GM18526 (cell line): ENCODE data around the gene ADAD2.

Source experiments
- POLR2A ChIP-seq: IDR thresholded peaks from 3 replicates; pipeline ENCODE4 v1.6.1; 2011; ENCODE audit not compliant: insufficient read length; ENCODE audit errors: extremely low read depth

The ADAD2 gene

GRCh38 chr16:84183911-84184591 is 6.9 kb upstream of the ADAD2 start:
- no peak for TF ChIP-seq POLR2A

GRCh38 chr16:84184775-84185174 is 6.2 kb upstream of the ADAD2 start:
- TF ChIP-seq POLR2A, result no peak

- peak; percentile 91 for TF ChIP-seq POLR2A
Measured at GRCh38 chr16:84186685-84187437, 4.1 kb upstream of the ADAD2 start, which contains the start of gene TAF1C. Gene TAF1C (minus strand): TSS chr16:84187057. CDS start chr16:84184988, 2,069 bp downstream.

- TF ChIP-seq POLR2A, result no peak
Measured at GRCh38 chr16:84191466-84191865, 509 bp downstream of the ADAD2 start.

GRCh38 chr16:84193480-84193879 is 2.5 kb downstream of the ADAD2 start:
- TF ChIP-seq POLR2A, result no peak

GRCh38 chr16:84194018-84194417 is 3.1 kb downstream of the ADAD2 start:
- no peak for TF ChIP-seq POLR2A

- no peak for TF ChIP-seq POLR2A
Measured at GRCh38 chr16:84194470-84195200, 3.7 kb downstream of the ADAD2 start.

GRCh38 chr16:84195201-84196093 is 4.5 kb downstream of the ADAD2 start:
- TF ChIP-seq POLR2A, result no peak

- no peak for TF ChIP-seq POLR2A
Measured at GRCh38 chr16:84196101-84196500, 5.1 kb downstream of the ADAD2 start.

GRCh38 chr16:84196727-84197394 is 5.9 kb downstream of the ADAD2 start:
- TF ChIP-seq POLR2A, result no peak

GRCh38 chr16:84197466-84198128 is 6.6 kb downstream of the ADAD2 start:
- TF ChIP-seq POLR2A, result no peak

GRCh38 chr16:84198401-84198800 is 7.4 kb downstream of the ADAD2 start:
- TF ChIP-seq POLR2A, result no peak

- no peak for TF ChIP-seq POLR2A
Measured at GRCh38 chr16:84199097-84199496, 8.1 kb downstream of the ADAD2 start.

- no peak for TF ChIP-seq POLR2A
Measured at GRCh38 chr16:84199861-84200260, 8.9 kb downstream of the ADAD2 start.
